Skeletal muscle tissue (tissue), 4 donors: ENCODE results near the gene TMEM200C. TPM values are rescaled to one million over a fixed set of nuclear protein-coding genes. Genes with fewer than 3 reads are reported as not detected.

Experiments
- H3K27ac ChIP-seq: one replicate; pipeline ENCODE4 v1.7.0; 2013; ENCODE audit warnings: mild to moderate bottlenecking, low read depth, low read length, inconsistent platforms
- H3K27me3 ChIP-seq, 3 donors: one replicate each; pipeline ENCODE4 v1.7.0; 2013; ENCODE audit warnings: low read length in 3 of 3; ENCODE audit not compliant: control insufficient read depth in 3 of 3, insufficient read depth in 3 of 3
- H3K36me3 ChIP-seq, 3 donors: one replicate each; pipeline ENCODE4 v1.7.0; 2013; ENCODE audit warnings: low read length in 3 of 3; ENCODE audit not compliant: control insufficient read depth in 3 of 3, insufficient read depth in 3 of 3
- H3K4me1 ChIP-seq, 3 donors: one replicate each; pipeline ENCODE4 v1.7.0; 2013; ENCODE audit warnings: low read length in 3 of 3, mild to moderate bottlenecking in 3 of 3; ENCODE audit not compliant: control insufficient read depth in 3 of 3, insufficient read depth in 3 of 3
- H3K4me3 ChIP-seq, 3 donors: one replicate each; pipeline ENCODE4 v1.7.0; 2013; ENCODE audit warnings: low read length in 3 of 3
- H3K9ac ChIP-seq, 3 donors: one replicate each; pipeline ENCODE4 v1.7.0; 2013; ENCODE audit warnings: low read length in 3 of 3, mild to moderate bottlenecking in 3 of 3, moderate library complexity in 2 of 3, low read depth in 1 of 3
- H3K9me3 ChIP-seq, 3 donors: one replicate each; pipeline ENCODE4 v1.7.0; 2013; ENCODE audit warnings: low read length in 3 of 3; ENCODE audit not compliant: control insufficient read depth in 3 of 3
- total RNA-seq: library from RNA; depleted of rRNA; stranded (reverse); fragments of >200 nt; gene quantifications from one replicate; pipeline ENCODE4 v1.2.3, GENCODE V29; 2014
- donor health status: Osteomylitis.

Gene TMEM200C
- total RNA-seq, 1 donor from 2014 or later, result 0.52 TPM

DNA sequence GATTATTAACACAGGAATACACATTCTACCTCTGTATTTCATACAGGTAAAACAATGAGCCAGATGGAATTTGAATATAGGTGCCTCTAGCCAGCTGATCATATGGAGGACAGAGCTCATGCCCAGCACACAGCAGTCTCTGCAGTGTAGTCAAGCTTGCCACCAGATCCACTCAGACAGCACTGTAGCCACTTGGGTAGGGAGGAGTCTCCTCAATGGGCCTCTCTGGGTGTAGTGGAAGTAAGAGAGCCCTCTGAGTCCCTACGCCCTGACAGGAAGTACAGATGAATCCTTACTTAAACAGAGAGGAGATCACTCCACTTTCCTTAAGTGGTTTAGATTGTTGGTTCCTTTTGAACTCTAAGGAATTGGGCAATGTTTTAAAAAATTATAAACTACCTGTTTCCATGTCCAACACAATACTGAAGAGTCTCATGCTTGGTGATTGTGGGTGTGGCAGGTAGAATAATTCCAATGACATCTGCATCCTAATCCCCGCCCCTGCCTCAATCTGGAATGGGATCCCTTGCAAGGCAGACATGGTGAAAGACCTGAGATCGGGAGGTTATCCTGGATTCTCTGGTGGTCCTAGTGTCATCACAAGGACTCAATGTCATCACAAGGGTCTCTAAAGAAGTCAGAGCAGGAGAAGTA is 23.0 kb upstream of the TMEM200C start:
- H3K27me3 ChIP-seq, result peaks cover 0 to 14% (median 7%) of the 10 kb centered on the region in 3 donors
- no peak overlapping the region for H3K27ac ChIP-seq
- H3K9me3 ChIP-seq, result no peaks in the 10 kb centered on the region
- no peak overlapping the region for H3K4me3 ChIP-seq
- no peaks in the 10 kb centered on the region for H3K4me1 ChIP-seq
- no peaks in the 10 kb centered on the region for H3K36me3 ChIP-seq
- no peak overlapping the region for H3K9ac ChIP-seq

DNA sequence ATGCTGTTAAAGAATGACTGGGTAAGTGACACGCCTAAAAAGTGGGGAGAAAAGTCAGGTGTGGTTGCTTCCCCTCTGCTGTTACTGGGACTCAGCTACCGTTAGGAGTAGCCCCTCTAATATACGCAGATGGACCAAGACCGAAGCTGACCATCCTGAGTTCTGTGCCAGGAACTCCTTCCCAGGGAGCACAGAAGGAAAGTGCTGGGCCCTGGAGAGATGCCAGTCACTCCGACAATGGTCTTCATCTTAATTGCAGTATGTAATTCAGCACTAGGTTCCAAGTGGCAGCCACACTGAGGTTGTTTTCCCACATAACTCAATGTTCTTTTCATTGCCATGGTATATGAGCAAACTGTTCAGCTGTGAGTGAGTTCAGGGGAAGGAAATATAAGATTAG is 19.6 kb upstream of the TMEM200C start:
- Histone ChIP-seq H3K4me1 (no peaks in the 10 kb centered on the region), H3K9me3 (no peaks in the 10 kb centered on the region), H3K4me3 (no peak overlapping the region), H3K27me3 (peaks cover 0 to 14% (median 7%) of the 10 kb centered on the region in 3 donors), H3K27ac (no peak overlapping the region), H3K36me3 (no peaks in the 10 kb centered on the region), H3K9ac (no peak overlapping the region)

DNA sequence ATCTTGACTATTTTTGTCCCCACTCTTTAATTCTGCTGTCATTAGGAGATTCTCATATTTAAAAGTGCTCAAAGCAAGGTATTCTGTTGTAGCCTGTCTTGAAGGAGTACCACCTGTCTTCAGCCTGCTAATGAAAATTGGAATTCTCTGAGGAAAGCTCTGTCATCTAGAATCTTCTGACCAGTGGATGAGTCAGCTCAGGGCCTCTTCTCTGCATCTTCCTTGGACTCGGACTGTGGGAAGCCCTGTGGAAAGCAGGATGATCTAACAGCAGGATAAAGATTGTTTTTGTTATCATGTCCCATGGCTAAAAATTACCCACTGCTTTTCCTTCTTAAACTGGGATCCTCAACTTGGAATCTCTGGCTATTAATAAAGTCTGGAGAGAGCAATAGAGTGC is 18.7 kb upstream of the TMEM200C start:
- H3K9me3 ChIP-seq, result no peaks in the 10 kb centered on the region
- no peak overlapping the region for H3K4me3 ChIP-seq

DNA sequence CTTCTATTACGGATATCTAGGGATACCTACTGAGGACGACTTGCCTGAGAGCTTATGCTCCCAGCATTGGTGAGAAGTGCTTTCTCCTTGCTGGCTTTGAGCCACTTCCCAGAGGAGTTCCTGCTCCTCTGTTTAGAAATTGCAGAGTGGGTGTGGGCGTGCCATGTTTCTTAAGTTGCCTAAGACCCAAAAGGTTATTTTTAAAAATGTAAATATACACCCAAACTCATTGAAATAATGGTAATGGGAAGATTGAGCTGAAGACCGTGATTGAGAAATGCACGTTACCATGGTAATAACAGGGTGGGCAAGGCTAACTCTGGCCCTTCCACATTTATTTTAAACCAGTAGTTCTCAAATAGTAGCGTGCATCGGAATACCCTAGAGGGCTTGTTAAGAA is 17.2 kb upstream of the TMEM200C start:
- H3K36me3 ChIP-seq, result no peaks in the 10 kb centered on the region
- peaks cover 0 to 10% (median 7%) of the 10 kb centered on the region in 3 donors for H3K27me3 ChIP-seq
- H3K27ac ChIP-seq, result no peak overlapping the region
- H3K4me3 ChIP-seq, result no peak overlapping the region
- no peak overlapping the region for H3K9ac ChIP-seq
- no peaks in the 10 kb centered on the region for H3K9me3 ChIP-seq
- H3K4me1 ChIP-seq, result no peaks in the 10 kb centered on the region

More for the DNA sequence above, 18.7 kb upstream of the TMEM200C start:
- H3K9ac ChIP-seq, result no peak overlapping the region
- peaks cover 0 to 14% (median 7%) of the 10 kb centered on the region in 3 donors for H3K27me3 ChIP-seq
- no peaks in the 10 kb centered on the region for H3K36me3 ChIP-seq
- H3K4me1 ChIP-seq, result no peaks in the 10 kb centered on the region
- no peak overlapping the region for H3K27ac ChIP-seq

DNA sequence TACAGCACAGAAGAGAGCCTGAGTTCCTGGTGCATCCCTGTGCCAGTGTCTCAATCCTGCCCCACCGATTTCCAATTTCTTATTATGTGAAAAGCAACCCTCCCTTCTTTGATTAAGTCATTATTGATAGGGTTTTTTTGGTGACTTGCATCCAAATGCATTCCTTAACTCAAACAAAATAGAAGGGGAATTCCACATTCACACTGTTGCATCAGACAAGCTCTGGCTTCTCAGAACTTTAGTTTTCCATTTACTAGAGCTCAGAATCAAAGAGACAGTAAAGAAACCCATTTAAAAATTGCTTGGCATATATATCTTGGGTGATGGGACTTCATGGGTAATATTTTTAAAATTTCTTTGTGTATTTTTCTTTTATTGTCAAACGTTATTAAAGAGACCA is 13.8 kb upstream of the TMEM200C start:
- Histone ChIP-seq H3K9ac (no peak overlapping the region), H3K27ac (no peak overlapping the region), H3K9me3 (no peaks in the 10 kb centered on the region), H3K4me1 (no peaks in the 10 kb centered on the region), H3K27me3 (peaks cover 0 to 3% (median 0%) of the 10 kb centered on the region in 3 donors), H3K4me3 (no peak overlapping the region), H3K36me3 (no peaks in the 10 kb centered on the region)

DNA sequence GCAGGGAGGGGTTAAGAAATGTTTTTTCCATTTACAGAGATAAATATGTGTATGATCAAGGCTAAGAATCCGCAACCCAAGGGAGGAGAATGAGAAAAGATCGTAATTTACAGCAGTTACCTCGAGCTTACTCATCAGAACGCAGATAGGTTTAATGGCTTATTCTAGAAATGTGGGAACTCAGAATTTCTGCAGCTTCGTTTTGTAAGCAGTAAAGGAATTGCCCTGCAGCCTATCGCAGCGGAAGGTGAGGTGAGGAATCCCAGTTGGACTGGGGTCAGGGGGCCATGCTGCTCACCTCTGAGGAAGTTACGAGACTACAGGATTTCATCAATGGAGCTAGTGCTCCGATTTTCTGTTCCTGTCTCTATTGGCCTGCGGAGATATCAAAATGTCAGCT is 8.1 kb upstream of the TMEM200C start:
- no peak overlapping the region for H3K4me3 ChIP-seq
- H3K27me3 ChIP-seq, result peaks cover 3 to 12% (median 12%) of the 10 kb centered on the region in 3 donors
- H3K9ac ChIP-seq, result no peak overlapping the region
- no peak overlapping the region for H3K27ac ChIP-seq
- no peaks in the 10 kb centered on the region for H3K36me3 ChIP-seq
- H3K4me1 ChIP-seq, result no peaks in the 10 kb centered on the region
- H3K9me3 ChIP-seq, result no peaks in the 10 kb centered on the region

DNA sequence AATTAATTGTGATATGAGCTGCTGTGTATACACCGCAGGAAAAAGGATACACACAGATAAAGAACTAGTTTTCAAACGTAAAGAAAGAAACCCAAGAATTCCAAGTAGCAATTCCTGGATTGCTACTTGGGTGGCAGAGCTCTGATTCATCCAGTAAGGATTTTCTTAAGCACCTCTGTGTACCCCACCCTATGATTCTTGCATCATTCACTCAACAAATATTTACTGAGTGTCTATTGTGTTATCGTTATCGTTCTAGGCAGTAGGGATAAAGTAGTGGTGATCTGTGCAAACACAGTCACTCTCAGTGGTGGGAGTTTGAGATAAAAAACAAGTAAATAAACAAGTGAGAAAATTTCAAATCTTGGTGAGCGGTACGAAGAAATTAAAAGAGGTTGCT is 4.9 kb upstream of the TMEM200C start:
- Histone ChIP-seq H3K27me3 (peaks cover 26 to 32% (median 29%) of the 10 kb centered on the region in 3 donors), H3K9me3 (no peaks in the 10 kb centered on the region), H3K9ac (no peak overlapping the region), H3K36me3 (no peaks in the 10 kb centered on the region), H3K27ac (no peak overlapping the region), H3K4me1 (peaks cover 0 to 3% (median 2%) of the 10 kb centered on the region in 3 donors), H3K4me3 (no peak overlapping the region)

DNA sequence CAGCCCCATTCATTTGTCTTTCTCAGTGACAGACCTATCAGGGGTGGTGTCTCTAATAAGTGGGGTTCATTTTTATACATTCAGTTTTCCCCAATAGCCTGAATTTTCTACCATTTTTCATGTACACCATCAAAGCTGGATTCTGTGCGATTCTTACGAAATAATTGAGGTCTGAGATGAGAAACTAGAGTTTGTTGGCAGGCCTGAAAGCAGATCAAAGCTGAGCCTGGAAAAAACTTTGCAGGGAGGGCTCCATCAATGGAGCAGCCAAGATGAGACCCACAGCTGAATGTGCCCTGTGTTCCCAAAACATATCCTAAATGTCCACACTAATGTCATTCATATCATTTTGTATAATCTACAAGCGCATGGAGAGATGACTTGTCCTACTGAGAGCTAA is 4.5 kb upstream of the TMEM200C start:
- no peaks in the 10 kb centered on the region for H3K36me3 ChIP-seq

DNA sequence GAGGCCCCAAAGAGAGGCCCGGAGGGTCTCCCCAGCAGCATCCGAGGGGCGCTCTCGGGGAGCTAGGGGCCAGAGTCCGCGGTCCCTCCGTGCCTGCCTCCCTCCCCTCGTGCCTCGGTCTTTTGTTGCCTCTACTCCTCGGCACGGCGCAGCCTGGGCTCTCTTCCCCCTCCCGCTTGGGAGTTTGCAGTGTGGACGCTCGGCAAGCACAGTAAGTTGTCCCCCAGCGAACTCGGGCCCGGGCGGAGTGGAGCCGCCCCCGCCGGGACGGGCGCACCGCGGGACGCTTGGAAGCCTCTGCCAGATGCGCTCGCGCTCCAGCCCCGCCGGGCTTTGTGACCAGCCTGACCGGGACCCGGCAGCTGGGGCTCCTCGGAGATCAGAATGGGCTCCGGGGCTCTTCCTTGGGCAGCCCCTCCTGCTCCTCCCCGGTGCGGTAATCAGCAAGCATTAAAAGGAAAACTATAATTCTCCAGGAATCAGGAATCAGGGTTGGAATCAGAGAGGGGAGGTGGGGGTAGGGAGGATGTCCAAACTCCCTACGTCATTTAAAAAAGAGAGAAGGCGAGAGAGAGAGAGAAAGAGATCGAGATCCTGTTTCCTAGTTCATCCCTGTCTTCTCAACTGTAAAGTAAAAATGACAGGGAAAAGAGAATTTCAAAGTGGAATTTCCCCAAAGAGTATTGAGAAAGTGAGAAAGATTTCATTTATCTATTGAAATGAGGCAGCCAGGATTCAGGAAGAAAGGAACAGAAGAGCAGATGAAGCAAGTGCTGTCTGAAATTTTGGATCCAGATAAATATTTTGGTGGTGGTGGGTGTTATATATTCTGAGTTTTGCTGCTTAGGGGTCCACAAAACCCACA is 786 bp upstream of the TMEM200C start:
- Histone ChIP-seq H3K4me3 (peak overlapping the region in 2 of 3 donors; percentile 40 to 54), H3K9me3 (no peaks in the 10 kb centered on the region), H3K36me3 (no peaks in the 10 kb centered on the region), H3K27me3 (peaks cover 47 to 63% (median 62%) of the 10 kb centered on the region in 3 donors), H3K4me1 (peaks cover 0 to 3% (median 3%) of the 10 kb centered on the region in 3 donors), H3K27ac (no peak overlapping the region), H3K9ac (peak overlapping the region in 1 of 3 donors; percentile 25)

More for the DNA sequence above, 4.5 kb upstream of the TMEM200C start:
- peaks cover 0 to 3% (median 2%) of the 10 kb centered on the region in 3 donors for H3K4me1 ChIP-seq
- no peak overlapping the region for H3K4me3 ChIP-seq
- no peak overlapping the region for H3K9ac ChIP-seq
- H3K27ac ChIP-seq, result no peak overlapping the region
- no peaks in the 10 kb centered on the region for H3K9me3 ChIP-seq
- H3K27me3 ChIP-seq, result peaks cover 26 to 35% (median 29%) of the 10 kb centered on the region in 3 donors
